Neutrophil (primary cell): ENCODE results near the gene GABBR2.

Experiments
- H3K27ac ChIP-seq: fragments of 200-600 bp; sonication (generic); 2 replicates; pipeline ENCODE4 v1.5.1; 2016; ENCODE audit warnings: mild to moderate bottlenecking, moderate library complexity
- H3K27me3 ChIP-seq: fragments of 200-600 bp; sonication (generic); 2 replicates; pipeline ENCODE4 v1.6.0; 2016; ENCODE audit warnings: mild to moderate bottlenecking
- H3K36me3 ChIP-seq: fragments of 200-600 bp; sonication (generic); 2 replicates; pipeline ENCODE4 v1.5.1; 2017
- H3K4me1 ChIP-seq, 2 experiments: fragments of 200-600 bp in 1 of 2; sonication (generic) in 1 of 2; 1 replicate in 1 of 2; 2 replicates in 1 of 2; pipeline versions ENCODE4 v1.5.1 to v1.6.1; 2013 to 2016; ENCODE audit warnings: low read depth in 1 of 2, low read length in 1 of 2, mild to moderate bottlenecking in 1 of 2, moderate library complexity in 1 of 2; ENCODE audit not compliant: control insufficient read depth in 1 of 2, insufficient read depth in 1 of 2
- H3K4me3 ChIP-seq, 2 experiments: fragments of 200-600 bp in 1 of 2; sonication (generic) in 1 of 2; 1 replicate in 1 of 2; 2 replicates in 1 of 2; pipeline ENCODE4 v1.5.1; 2013 to 2016; ENCODE audit warnings: low read depth in 1 of 2, low read length in 1 of 2, mild to moderate bottlenecking in 1 of 2, moderate library complexity in 1 of 2
- H3K9me3 ChIP-seq: fragments of 200-600 bp; sonication (generic); 2 replicates; pipeline ENCODE4 v1.5.1; 2016
- TF ChIP-seq, protein P1 (sequence below): fragments of 200-600 bp; sonication (generic); IDR thresholded peaks from 2 replicates; pipeline ENCODE4 v1.5.1; 2016; ENCODE audit warnings: antibody characterized with exemption

The GABBR2 gene

GRCh38 chr9:98598861-98599260 is 109.9 kb downstream of the GABBR2 start:
- no peaks in the 10 kb centered on the region for H3K36me3 ChIP-seq
- TF ChIP-seq, protein P1, sequence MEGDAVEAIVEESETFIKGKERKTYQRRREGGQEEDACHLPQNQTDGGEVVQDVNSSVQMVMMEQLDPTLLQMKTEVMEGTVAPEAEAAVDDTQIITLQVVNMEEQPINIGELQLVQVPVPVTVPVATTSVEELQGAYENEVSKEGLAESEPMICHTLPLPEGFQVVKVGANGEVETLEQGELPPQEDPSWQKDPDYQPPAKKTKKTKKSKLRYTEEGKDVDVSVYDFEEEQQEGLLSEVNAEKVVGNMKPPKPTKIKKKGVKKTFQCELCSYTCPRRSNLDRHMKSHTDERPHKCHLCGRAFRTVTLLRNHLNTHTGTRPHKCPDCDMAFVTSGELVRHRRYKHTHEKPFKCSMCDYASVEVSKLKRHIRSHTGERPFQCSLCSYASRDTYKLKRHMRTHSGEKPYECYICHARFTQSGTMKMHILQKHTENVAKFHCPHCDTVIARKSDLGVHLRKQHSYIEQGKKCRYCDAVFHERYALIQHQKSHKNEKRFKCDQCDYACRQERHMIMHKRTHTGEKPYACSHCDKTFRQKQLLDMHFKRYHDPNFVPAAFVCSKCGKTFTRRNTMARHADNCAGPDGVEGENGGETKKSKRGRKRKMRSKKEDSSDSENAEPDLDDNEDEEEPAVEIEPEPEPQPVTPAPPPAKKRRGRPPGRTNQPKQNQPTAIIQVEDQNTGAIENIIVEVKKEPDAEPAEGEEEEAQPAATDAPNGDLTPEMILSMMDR = no peak
- no peak overlapping the region for H3K27ac ChIP-seq
- peaks cover 28% of the 10 kb centered on the region for H3K27me3 ChIP-seq
- H3K9me3 ChIP-seq = no peaks in the 10 kb centered on the region
- H3K4me3 ChIP-seq = no peak overlapping the region
- H3K4me1 ChIP-seq = no peaks in the 10 kb centered on the region

- Histone ChIP-seq H3K27me3 (peaks cover 36% of the 10 kb centered on the region), H3K9me3 (no peaks in the 10 kb centered on the region), H3K4me1 (no peaks in the 10 kb centered on the region), H3K36me3 (no peaks in the 10 kb centered on the region), H3K4me3 (no peak overlapping the region), H3K27ac (no peak overlapping the region)
- TF ChIP-seq, protein P1 = no peak
Measured at GRCh38 chr9:98597236-98597771, 111.4 kb downstream of the GABBR2 start.

- Histone ChIP-seq H3K9me3 (no peaks in the 10 kb centered on the region), H3K4me3 (no peak overlapping the region), H3K27me3 (peaks cover 34% of the 10 kb centered on the region), H3K4me1 (no peaks in the 10 kb centered on the region), H3K36me3 (no peaks in the 10 kb centered on the region), H3K27ac (no peak overlapping the region)
- TF ChIP-seq, protein P1 = no peak
Measured at GRCh38 chr9:98596486-98596885, 112.2 kb downstream of the GABBR2 start.

DNA sequence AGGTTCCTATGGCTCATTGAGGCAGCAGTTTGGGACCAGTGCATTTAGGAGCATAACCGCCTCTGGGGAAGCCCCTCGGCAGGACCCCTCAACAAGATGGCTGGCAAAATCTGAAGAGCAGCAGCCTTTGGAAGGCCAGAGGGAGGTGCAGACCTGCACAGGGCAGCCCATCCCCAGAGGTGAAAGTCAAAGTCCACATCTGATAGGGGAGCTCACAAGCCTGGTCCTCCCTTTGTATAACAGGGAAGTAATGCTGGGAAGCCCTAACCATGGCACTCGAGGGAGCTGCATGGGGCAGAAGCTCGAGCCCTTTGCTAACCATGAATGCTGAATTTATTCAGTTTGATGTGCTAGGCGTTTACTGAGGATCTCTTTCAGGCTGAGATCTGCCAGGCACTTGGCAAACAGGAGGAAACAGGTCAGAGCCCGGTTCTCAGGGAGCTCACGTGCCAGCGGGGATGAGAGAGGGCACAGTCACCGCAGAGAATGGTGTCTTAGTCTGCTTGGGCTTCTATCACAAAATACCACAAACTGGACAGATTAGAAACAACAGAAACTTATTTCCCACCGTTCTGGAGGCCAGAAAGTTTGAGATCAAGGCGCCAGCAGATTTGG is 114.1 kb downstream of the GABBR2 start:
- no peaks in the 10 kb centered on the region for H3K36me3 ChIP-seq
- H3K27me3 ChIP-seq = peaks cover 40% of the 10 kb centered on the region
- H3K27ac ChIP-seq = no peak overlapping the region
- no peak overlapping the region for H3K4me3 ChIP-seq
- no peaks in the 10 kb centered on the region for H3K9me3 ChIP-seq
- H3K4me1 ChIP-seq = no peaks in the 10 kb centered on the region
- TF ChIP-seq, protein P1 = no peak

DNA sequence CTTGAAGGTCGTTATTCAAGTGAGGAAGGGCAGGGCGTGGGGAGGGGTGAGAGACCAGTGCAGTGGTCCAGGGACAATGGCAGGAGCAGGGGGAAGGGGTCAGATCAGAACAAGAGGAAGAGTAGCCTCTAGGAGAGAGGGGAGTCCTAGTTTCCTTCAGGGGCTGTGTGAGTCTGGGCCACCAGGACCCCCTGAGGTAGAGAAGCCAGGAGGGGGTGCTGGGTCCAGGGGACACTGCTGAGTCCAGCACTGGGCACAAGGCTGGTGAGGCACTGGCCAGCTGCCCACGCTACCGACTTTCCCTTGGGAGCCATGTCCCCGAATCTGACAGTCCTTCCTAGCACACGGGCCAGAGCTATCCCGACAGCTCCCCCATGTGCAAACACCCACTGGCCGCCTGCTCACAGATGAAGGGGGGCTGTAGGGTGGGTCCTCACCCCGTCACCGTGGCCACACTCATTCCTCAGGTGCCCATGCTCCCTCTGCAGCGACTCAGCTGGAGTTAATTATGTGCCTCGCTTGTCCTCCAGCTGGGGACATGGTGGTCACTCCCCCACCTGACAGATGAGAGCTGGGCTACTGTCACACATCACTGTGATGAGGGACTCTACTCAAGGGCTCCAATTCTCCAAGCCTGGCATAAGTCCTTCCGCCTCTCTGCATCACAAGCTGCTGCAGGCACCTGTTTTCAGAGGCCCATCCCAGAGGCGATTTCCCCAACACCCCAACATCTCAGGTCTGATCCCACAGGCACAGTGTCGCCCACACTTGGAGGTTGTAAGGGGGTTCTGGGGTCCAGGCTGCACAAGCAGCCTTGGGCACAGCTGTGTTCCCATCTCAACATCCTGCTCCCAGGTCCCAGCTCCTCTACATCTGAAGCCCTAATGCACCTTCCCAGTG is 115.1 kb downstream of the GABBR2 start:
- Histone ChIP-seq H3K36me3 (no peaks in the 10 kb centered on the region), H3K27ac (no peak overlapping the region), H3K4me3 (no peak overlapping the region), H3K9me3 (no peaks in the 10 kb centered on the region), H3K4me1 (no peaks in the 10 kb centered on the region), H3K27me3 (peaks cover 48% of the 10 kb centered on the region)
- TF ChIP-seq, protein P1 = no peak
